Kidney tubule cell (primary cell): ENCODE measurements around the gene SRC.

Experiments used
- DNase-seq: peaks from one replicate; pipeline ENCODE4 v3.0.0-alpha.2; 2018; ENCODE audit warnings: low spot score

The SRC gene

DNA sequence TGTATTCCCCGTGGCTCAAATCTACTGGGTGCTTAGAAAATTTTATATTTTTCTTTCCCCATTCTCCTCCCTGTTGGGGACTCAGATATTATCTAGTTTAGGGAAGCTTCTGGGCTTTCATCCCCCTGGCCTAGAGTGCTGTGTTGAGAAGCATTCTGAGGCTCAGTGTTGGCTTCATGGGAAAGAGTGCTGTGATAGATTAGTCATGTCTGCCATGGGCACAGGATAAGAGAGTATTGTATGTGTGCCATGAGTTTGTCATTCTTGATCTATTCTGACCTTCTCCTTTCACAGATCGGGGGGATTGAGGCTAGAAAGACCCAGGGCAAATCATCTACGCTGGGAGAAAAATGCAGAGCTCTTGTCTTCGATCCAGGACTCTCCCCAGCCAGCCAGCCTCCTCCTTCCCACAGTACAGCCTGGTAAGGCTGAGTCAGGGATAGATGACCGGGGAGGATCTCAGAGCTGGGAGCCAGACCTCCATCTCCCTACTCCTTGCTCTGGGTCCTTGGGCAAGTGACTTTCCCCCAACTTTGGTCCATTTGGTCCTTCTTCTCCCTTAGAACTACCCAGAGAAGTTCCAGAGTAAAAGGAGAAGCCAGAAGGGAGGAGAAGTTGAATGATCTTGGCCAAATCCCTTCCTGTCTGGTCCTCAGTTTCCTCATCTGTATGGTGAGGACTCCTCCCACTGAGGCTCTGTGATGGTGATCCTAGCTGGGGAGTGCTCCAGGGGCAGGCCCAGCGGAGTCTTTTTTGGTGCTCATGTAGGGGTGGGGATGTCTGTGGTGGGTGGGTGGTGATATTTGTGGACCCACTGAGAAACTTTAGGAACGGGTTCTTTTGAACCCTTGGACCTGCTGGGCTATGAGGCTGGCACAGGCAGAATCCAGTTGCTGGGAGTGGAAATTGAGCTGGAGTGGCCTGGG is 5.0 kb downstream of the SRC start:
- peak; percentile 29 for DNase-seq

DNA sequence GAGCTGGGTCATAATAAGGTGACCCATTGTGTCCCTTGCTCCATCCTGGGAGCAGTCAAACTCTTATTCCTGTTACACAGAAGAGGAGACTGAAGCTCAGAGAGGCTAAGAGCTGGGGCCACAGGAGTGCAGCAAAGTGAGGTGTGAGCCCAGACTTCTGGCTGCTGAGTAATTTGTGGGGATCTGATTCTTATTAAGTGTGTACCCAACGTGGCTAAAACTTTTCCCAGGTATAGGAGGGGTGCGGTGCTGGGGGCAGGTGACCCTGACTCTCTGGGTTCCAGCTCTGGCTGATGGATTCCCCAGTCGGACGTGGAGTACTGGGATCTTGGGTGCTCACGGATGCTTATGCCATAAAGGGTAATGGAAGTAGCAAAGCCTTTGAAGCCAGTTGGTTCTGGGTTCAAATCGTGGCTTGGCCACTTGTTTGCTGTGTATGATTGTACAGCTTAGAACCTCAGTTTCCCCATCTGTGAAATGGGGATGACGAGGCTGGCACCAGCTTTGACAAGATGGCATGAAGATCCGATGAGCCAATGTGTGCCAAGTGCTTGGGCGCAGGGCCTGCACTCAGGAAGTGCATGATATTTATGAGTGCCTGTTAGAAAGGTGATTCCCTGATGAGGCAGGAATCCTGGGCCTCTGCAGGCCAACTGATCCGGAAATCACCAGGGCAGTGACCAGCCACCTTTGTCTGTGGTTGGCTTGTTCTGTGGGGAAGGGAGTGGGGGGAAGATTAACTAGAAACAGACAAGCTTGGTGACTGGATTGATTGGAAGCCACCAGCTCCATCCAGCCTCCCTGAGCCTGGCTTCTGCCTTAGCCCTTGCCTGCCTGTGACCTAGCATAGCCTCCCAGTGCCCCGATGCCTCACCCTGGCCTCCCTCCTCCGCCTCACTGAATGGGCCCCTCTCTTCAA is 6.0 kb downstream of the SRC start:
- DNase-seq = peak; percentile 79

DNA sequence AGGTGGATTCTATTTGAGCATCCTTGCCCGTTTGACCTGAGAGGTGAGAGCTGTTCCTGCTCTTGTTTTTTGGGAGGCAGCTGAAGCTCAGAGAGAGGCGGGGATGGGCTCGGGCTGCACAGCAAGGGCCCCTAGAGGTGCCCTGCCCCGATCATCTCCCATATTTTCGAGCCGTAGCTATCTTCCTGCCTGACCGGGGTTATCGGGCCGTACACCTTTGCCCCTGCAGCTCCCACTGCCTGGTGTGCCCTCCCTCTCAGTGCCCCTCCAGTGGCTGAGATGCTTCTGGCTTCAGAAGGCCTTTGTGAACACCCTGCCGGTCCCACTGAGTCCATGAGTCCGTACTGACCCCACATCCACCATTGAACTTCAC is 6.7 kb downstream of the SRC start:
- no peak for DNase-seq

DNA sequence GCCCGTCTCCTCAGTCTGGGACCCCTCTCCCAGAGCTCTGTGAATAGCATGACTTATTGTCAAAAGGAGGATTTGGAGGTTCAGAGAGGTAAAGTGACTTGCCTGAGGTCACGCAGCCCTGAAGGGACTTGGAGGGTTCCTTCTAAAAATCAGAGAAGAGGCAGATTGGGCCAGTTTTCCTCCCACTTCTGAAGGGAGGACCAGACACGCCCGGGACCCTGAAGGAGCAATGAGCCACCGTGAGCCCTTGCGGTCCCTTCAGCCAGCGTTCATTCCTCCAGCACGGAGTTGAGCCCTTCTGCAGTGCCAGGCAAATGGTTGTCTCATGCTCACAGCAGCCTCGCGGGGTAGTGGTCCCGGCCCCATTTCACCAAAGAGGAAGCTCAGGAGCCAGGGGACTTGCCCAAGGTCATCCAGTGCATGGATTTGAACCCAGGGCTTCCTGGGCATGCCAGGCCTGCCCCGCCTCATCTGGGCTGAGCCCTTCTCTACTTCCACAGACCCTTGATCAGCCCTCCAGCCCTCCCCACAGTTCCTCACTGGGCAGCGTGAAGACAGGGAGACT is 7.4 kb downstream of the SRC start:
- DNase-seq = no peak

DNA sequence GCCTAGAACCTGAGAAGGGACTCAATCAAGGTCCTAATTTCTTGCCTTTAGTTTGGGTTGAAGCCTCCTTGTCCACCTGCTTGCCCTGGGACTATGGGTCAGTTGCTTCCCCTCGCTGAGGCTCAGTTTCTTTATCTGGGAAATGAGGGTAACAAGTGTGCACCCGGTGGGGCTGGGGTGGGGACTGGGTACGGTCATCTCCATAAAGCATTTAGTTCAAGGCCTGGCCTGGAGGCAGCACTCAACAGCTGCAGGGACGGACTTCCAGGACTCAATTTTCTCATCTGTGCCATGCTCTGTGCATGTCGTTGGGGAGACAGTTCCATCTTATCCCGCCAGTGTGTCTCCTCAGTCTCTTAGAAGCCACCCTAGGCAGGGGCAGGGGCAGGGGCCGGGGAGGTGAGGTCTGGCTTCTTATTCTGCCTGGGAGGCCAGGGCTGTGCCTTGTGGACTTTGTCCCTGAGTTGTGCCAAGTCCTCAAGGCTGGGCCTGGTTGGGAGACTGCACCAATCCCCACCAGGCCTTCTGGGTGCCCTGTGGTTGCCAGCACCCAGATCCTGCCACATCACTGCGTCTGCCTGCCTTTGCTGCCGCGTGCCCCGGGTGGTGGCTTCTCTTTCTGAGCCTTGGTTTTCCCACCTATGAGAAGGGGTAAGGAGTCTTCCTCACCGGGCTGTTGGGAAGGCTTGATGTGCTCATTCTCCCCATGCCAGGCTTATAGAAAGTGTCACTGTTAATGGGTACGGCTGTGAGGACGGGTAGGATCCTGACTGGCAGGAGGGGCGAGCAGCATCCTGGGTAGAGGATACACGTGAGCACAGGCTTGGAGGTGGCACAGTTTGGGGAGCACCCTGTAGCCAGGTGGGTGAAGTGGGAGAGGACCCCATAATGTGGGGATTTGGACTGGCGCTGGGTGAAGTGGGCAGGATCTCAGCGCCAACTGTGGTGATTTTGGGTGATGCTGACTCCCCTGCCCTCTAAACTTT is 8.6 kb downstream of the SRC start:
- no peak for DNase-seq

DNA sequence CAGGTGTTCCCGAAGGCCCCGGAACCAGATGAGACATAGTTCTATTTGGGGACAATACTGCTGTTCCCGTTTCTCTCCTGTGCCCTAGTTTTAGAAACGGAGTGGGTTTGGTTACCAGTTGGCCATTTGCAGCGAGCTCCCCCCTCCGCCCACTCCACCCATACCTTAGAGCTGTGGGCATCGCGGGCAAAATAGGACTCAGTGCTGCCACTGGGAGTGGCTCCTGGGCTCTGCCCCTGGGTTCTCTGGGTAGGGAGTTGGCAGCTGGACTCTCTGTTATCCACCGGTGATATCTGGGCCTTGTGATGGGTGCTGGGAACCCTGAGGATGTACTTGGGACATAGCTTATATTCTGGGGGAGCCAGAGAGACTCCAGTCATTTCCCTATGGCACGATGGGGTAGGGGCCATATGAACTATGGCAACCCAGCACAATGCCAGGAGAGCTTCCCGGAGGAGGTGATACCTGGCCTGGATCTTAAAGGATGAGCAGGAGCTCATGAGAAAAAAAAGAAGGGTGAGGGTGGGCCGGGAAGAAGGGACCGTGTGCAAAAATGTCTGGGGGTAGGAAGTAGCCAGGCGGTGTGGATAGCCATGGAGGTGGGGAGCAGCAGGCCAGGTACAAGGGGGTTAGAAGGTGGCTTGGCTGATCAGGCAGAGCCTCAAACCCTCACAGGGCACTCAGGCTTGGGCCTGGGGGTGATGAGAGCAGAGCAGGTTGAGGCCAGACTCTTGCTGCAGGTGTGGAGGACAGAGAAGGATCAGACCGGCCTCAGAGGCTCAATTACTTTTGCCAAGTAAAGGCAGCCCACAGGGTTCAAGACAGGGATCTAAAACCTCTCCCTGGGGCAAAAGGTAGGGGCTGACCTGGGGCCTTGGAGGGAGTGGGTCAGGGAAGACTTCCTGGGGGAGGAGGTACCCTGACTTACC is 9.6 kb downstream of the SRC start:
- DNase-seq = no peak

DNA sequence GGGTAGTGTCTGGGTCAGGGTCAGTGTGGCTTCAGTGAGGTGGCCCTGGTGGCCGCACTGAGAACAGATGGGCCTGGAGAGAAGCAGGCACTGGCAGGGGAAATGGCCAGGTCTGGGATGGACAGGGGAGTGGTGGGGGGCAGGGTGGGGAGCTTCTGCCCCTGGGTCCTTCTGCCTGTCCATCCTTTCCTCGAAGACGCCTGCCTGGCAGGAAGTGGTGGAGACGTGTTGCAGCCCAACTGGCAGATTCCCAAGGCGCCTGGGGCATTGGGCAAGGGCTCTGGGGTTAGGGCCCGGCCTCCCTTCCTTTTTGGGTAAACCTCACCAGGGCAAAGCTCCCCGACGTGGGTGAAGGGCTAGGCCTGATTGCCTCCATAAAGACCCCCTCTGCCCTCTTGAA is 10.4 kb downstream of the SRC start:
- peak; percentile 33 for DNase-seq

DNA sequence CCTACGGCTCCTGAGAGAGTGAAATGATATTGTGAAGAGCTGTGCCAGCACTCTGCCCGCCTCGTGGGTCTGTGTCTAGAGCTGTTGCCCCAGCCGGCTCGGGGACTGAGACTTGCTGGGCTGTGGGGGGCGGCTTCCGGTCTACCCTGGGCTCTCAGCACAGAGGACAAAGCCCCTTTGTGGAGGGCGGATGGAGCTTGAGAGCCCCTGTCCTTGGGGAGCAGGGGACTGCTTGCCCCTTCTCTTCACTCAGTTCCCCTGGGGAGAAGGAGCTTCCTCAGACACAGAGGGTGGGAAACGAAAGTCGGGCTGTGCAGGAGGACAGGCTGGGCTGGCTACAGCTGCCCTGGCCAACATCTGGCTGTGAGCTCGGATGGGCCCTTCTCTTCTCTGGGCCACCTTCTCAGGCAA is 11.0 kb downstream of the SRC start:
- no peak for DNase-seq

DNA sequence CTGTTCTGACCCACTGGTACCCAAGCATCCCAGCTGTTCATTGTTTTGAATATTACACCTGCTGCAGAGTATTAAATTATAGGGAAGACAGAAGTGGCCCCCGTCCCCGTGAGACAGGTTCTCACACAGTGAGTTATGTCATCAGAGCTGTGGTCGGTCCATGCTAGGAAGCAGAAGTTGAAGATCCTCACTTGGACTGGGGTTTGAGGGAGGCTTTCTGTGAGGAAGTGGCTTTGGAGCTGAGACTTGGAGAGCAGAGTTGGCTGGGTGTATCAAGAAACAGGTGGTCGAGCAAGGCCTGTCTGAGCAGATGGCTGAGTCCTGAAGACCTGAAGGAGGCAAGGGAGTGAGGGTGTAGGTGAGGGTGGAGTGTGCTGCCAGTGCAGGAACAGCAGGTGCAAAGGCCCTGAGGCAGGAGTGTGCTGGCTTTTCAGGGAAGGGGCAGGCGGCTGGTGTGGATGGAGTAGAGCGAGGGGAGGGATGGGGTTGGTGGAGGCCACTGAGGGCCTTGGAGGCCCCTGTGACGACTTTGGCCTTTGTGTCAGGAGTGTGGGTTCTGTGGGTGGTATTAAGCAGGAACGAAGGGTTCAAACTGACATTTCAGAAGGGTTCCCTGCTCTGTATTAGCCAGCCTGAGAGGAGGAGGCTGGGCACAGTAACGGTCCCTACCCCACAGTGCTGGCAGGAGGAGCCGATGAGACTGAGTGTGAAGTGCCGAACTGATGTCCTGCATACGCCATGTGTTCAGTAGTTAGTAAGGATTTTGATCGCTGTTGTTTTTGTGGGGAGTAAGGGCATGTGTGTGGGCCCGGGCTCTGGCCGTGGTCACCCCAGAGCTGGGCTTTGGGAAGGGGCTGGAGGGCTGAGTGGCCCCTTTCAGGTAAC is 11.8 kb downstream of the SRC start:
- no peak for DNase-seq

DNA sequence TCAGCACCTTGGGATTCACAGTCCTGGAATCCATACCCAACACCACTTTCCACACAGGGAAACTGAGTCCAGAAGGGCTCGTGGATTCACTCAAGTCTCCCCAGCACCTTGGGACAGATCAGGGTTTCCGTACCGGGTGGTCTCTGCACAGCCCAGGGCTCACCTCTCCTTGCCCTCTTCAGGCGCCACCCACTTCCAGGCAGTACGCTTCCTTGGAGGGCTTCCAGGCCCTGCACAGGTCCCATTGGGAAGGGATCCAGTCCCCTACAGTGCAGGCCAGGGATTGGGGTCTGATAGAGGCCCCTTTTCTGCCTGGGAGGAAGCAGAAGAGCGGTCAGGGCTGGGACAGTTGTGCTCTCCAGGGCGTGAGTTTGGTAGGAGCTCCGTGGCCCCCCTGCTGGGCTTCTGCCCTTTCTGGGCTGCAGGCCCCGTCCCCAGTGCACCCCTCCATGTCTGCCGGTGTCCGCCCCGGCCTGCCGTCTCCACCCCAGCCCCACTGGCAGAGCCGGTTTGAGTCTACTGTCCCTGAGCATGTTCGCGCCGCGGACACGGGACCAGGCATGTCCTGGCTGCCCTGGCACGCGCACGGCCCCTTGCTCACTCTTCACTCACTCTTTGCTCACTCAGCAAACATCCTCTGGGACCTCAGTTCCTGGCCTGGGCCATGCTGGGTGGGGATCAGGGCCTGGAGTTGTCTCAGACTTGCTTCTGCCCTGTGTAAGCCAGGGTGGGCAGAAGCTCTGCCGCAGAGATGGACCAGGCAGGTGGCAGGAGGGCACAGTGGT is 12.6 kb downstream of the SRC start:
- no peak for DNase-seq

DNA sequence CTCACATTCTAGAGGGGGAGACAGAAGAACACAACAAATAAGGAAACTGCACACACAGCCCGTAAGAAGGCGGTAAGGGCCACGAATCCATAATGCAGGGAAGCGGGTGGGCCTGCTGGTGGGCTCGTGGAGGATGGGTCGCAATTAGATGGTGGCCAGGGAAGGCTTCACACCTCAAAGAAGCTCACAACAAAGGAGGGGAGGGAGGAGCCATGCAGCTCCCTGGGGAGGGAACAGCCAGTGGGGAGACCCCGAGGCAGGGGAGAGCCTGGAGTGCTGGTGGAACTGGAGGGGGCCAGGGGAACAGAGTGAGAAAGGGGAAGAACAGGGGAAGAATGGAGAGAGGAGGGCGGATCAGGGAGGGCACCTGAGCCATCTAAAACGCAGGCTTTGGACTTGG is 13.4 kb downstream of the SRC start:
- no peak for DNase-seq

DNA sequence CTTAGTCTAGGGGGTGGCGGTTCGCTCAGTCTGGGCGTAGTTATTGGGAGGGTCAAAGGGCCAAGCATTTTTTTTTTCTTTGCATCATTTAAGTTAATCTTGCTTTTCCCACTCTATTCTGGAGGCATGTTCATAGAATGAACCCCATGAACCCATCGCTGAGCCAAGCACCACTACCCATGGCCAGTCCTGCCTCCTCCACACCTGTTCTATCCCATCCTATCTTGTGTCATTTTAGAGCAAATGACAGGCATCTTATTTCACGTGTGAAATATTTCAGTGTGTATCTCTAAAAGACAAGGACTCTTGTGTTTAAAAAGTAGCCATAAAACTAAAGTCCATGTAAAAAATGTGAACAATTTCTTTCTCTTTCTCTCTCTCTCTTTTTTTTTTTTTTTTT is 13.9 kb downstream of the SRC start:
- DNase-seq = no peak

DNA sequence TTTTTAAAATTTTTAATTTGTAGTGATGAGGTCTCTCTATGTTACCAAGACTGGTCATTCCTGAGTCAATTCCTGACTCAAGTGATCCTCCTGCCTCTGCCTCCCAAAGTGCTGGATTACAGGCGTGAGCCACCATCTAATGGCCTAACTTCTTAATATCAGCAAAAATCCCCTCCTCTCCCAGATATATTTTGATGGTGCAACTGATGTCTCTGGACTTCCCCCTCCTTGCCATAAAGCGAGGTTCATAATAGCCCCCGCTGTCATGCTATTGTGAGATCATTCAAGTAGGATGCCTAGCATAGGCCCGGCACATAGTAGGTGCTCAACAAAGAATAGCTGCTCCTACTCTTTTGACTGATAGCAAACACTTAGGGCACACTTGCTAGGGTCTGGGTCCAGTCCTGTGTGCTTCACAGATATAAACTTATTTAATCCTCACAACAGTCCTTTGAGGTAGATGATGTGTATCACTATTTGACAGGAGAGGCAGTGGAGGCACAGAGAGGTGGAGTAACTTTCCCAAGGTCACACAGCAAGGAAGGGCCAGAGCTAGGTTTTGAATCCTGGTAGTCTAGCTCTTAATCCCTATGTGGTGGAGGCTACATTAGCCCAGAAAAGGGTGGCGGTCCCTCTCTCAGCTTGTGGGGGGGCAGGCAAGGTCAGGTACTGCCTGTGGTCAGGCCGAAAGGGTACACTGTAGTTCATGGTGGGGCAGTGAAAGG is 14.6 kb downstream of the SRC start:
- DNase-seq = no peak

DNA sequence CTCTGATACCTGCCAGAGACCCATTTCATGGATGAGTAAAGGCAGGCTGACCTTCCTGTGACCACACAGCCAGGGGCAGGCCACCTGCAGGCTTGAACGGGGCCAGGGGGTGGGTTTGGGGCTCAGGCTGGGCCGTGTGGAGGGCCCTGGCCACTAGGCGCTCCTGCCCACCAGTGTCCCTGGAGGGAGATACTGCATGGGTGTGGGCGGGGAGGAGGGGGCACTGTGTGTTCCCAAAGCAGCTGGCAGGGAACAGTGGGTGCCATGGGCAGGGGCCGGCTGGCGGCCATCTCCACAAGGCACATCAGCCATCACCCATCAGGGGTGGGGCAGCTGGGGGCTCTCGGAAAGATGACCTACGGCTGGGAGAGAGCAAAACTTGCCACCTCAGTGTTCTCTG is 15.4 kb downstream of the SRC start:
- DNase-seq = no peak

DNA sequence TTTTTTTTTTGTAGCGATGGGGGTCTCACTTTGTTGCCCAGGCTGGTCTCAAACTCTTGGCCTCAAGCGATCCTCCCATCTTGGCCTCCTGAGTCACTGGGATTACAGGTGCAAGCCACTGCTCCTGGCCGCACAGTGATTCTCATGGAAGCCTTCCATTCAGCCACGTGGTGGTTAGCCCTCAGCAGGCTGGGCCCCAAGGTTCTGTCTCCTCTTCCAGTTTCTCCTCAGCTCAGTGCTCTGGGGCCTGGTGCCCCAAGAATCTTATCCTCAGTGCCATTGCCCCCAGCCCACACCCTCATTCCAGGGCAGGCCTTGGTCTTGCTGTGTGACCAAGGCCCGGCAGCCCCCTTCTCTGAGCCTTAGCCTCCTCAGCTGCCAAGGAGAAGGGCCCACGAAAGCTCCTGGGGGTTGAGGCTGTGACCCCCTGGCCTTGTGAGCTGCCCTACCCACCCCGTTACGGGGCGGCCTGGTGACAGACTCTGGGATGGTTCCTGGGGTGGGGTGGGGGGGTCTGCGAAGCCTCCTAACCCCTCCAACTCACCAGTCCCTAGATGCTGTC is 16.4 kb downstream of the SRC start:
- DNase-seq = no peak

DNA sequence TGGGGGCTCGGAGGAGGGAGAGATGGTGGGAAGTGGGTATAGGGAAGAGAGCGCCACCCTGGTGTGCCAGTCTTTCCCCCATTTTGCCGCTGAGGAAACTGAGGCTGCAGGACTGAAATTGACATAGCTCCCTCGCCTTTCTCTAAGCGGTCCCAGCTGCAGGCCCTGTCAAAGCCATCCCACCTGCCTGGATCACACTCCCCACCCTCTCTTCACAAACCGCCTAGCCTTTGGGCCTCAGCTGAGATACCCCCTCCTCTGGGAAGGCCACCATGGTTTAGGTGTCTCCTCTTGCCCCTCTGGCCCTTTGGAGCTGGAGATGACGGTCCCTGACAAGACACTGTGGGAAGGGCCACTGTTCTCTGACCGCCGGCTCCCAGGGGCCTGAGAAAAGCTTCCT is 16.9 kb downstream of the SRC start:
- DNase-seq = no peak

DNA sequence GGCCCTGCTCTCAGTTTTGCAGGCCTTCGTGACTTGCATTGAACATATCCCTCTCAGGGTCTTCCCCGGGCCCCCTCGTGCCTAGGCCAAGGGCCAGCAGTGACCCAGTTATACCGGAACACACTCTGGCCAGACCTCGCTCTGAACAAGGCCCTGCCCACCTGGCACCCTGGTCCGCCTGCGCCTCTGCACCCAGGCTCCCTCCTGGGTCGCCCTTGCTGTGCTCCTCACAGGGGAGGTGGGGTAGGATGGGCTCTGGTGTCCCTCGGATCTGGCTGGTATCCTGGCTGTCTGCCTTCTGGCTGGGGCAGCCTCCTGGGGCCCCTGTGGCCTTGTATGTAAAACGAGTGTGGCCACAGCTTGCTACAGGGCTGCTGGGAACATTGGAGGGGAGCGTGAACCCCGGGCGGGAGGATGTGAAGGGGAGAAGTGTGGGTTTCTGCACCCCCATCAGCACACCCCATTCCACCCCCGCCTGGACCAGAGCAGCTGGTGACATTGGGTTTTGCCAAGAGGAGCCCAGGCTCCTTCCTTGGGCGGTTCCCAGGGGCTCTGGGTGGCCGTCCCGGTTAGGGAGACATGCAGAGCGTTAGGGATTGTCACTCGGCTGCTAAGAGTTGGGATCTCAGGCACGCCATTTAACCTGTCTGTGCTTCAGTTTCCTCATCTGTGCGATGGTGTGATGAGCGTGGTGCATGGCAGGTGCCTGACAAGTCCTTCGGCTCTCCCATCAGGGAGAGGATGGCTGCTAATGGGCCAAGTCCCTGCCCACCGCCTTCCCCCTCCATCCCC is 17.5 kb downstream of the SRC start:
- DNase-seq = no peak
